Inflammatory macrophage (primary cell): ENCODE measurements around the gene KCNE3.
A peak's percentile ranks its signal among the peaks of the same experiment; 100 is the strongest.
"Not testable (repeated sequence)": the region's sequence is repeated elsewhere in the genome, so short reads cannot be mapped to it uniquely, and the experiment has no call there.

Experiments
- DNase-seq, 2 donors: peaks; one replicate each; pipeline ENCODE4 v3.0.0-alpha.2; 2020 to 2022

KCNE3 gene

GRCh38 chr11:74443071-74443864 lies 24.1 kb downstream of the KCNE3 start:
- DNase-seq = no peak

DNA sequence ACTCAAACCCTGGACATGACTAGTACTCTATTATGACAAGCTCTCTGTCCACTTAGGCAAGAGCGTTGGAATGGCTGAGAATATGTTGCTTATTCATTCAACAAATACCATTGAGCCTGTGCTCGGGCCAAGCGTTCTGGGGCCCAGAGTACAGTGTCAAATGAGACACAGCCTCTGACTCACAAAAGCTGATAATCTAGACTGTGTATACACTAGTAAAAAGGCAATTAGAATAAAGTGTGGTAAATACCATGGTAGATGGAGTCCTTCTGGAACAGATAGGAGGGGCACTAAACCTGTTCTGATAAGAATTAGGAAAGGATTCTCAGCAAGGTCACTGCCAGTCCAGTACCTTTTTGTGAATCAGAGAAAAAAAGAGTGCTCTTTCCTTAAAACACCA lies 24.7 kb downstream of the KCNE3 start:
- DNase-seq = no peak

- DNase-seq = no peak
Observed at GRCh38 chr11:74438681-74439080, 28.7 kb downstream of the KCNE3 start.

- no peak for DNase-seq
Observed at GRCh38 chr11:74437441-74438042, 29.8 kb downstream of the KCNE3 start.

GRCh38 chr11:74434528-74434927 lies 32.8 kb downstream of the KCNE3 start:
- peak; percentile 46 to 71 for DNase-seq

DNA sequence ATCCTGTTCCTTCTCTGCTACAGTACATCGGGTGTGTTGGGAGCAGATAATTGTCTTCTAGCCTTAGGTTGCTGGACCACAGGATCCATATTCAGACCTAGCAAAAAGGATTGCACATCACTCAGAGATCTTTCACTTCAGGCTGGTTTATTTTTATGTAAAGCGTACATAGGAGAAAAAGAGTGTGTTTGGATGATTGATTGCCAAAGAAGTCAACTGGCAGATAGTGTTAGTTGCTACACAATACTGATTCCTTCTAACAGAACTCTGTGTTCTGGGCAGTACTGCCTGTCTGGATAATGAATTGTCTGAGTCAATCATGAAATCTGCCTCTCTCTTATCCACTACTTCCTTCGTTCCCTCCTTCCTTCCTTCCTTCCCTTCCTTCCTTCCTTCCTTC lies 38.1 kb downstream of the KCNE3 start:
- no peak for DNase-seq

DNA sequence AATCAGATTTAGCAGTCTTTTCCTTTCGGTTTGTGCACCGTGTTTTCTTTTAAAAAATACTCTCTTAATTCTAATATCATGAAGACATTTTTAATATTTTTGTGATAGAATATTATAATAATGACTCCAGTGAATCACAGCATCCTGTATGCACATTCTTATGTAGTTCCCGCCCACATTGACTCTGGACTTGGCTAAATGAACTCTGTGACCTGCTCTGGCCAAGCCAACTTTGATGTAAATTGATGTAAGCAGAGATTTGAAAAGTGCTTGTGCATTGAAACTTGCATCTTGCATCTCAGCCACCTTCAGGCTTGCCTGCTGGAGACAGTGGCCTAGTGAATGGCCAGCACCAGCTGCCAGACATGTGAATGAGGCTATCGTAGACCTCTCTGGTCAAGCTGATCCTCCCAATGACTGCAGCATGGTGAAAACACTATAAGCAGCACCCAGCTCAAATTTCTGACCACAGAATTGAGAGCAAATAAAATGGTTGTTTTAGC lies 39.9 kb downstream of the KCNE3 start:
- DNase-seq = no peak

DNA sequence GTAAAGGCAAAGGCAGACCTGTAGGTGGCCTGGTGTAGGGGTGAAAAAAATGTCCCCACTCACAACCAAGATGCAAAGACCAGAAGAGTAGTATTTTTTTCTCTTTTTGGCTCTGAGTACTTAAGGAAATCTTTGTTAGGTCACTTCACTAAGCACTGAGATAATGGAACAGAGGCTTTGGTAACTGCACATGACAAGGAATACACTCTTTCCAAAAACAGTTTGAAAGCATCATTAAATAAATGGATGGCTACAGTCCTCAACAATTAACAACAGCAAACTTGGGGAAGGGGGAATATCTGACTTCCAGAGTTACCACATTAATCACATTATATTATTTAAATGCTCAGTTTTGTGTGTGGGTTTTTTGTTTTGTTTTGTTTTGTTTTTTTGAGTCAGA lies 42.2 kb downstream of the KCNE3 start:
- no peak for DNase-seq

DNA sequence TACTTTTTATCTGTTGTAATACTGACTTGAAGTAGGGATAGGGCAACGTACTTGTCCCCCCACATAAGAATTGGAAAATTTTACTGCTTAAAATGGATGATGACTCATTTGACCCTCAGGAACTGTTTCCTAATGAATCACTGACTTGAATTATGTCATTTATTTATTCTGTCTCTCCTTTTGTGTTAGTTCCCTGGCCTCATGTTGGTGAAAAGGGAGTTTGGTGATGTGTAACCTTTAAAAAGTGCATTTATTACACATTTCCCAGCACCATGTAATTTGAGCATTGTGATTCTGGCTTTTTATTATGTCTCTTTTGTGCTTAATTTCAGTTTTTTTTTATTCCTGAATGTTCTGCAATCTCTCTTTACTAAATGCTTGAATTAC lies 48.8 kb downstream of the KCNE3 start:
- no peak for DNase-seq

GRCh38 chr11:74417860-74418508 lies 49.4 kb downstream of the KCNE3 start:
- no peak for DNase-seq

GRCh38 chr11:74417379-74417804 lies 50.0 kb downstream of the KCNE3 start:
- DNase-seq = no peak

DNA sequence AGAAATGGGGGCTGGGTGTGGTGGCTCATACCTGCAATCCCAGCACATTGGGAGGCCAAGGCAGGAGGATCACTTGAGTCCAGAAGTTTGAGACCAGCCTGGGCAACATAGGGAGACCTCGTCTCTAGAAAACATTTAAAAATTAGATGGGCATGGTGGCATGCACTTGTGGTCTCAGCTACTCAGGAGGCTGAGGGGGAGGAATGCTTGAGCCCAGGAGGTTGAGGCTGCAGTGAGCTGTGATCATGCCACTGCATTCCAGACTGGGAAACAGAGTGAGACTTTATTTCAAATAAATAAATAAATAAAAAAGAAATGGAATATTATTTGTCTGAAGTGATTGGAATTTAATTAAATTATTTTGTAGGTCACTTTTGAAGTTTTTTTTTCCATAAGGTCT lies 50.4 kb downstream of the KCNE3 start:
- DNase-seq = not testable (repeated sequence)

GRCh38 chr11:74412733-74413359 lies 54.5 kb downstream of the KCNE3 start:
- DNase-seq = no peak

GRCh38 chr11:74412321-74412720 lies 55.0 kb downstream of the KCNE3 start:
- DNase-seq = no peak

- DNase-seq = no peak
Observed at GRCh38 chr11:74409633-74410032, 57.7 kb downstream of the KCNE3 start.
